Hindlimb muscle (tissue), 1 donor: Measurements from ENCODE around the gene DSCAM. TPM values are rescaled to one million over a fixed set of nuclear protein-coding genes. Genes with fewer than 3 reads are reported as not detected.

ENCODE experiments used
- DNase-seq: peaks from one replicate; pipeline ENCODE4 v3.0.0-alpha.2; 2013
- polyA plus RNA-seq: library from polyadenylated mRNA; unstranded; fragments of 120-200 nt; gene quantifications from one replicate; pipeline ENCODE4 v1.2.1, GENCODE V29; 2013; ENCODE audit not compliant: insufficient read length

The DSCAM gene
- polyA plus RNA-seq, 1 donor, result 2.0 TPM

DNA sequence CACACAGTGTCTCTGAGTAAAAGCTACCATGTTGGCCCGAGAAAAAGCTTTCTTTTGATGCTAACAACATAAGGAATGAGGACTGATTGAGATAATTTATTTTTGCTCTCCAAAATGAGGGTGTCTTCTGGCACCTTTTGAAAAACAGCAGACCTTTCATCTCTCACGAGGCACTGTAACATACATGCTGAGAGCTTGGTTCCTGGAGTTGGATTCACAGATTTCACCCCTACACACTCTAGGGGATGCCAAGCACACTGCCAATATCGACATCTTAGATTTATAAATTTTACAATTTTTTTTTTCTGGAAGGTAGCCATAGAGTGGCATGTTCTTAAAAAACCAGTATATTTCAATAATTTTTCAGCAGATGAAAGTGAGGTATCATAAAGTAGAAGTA is 408.3 kb downstream of the DSCAM start:
- DNase-seq, result no peak

- no peak for DNase-seq
Measured at GRCh38 chr21:40436261-40436660, 410.7 kb downstream of the DSCAM start.

GRCh38 chr21:40433538-40433937 is 413.4 kb downstream of the DSCAM start:
- DNase-seq, result no peak

- no peak for DNase-seq
Measured at GRCh38 chr21:40425981-40426380, 421.0 kb downstream of the DSCAM start.

DNA sequence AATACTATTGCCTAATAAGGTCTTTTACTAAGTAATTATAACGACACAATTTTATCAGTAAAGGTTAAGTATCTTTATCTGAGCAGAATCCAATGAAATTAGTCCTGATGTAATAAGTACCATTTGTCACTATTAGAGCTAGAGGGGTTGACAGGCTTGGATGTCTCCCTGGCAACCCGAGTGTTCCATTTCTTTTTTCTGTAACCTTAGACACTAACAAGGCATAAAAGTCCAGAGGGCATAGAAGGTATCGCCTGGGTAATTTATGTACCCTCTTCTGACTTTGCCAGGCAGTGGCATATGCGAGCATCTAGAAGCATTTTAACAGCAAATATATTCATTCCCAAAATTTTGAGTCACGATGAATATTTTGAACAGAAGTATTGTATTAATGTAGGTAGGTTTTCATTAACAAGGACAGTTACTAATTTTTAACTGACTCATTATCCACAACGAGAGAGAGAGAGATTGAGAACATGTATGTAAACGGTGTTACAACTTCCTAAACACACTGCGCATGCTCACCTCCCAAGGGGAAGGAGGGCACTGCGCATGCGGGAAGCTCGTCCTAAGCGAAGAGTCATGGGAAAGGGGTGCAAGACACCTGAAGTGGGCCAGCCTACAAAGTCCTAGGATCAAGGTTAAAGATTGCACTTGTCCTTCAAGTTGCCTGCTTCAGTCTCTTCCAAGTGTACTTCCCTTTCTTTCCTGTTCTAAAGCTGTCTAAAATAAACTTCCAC is 423.9 kb downstream of the DSCAM start:
- DNase-seq, result no peak

DNA sequence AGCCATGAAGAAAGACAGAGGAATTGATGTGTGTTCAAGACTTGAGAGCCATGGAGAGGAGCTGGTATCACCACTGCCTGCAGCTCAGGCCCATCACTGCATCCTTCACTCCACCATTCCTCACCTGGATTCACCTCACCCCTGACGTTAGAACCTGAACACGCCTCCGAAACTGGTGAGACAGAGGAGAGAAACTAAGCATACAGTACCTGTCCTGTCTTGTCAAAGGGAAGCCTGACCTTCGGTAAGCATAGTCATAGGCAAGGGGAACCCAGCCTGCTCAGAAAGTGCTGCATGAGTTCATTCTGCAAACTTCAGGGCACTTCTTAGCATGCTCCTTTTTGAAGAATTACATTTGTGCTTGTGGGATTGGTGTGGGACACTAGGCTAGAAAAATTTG is 425.8 kb downstream of the DSCAM start:
- DNase-seq, result no peak

GRCh38 chr21:40416572-40416971 is 430.4 kb downstream of the DSCAM start:
- DNase-seq, result no peak

- DNase-seq, result no peak
Measured at GRCh38 chr21:40408561-40408960, 438.4 kb downstream of the DSCAM start.

DNA sequence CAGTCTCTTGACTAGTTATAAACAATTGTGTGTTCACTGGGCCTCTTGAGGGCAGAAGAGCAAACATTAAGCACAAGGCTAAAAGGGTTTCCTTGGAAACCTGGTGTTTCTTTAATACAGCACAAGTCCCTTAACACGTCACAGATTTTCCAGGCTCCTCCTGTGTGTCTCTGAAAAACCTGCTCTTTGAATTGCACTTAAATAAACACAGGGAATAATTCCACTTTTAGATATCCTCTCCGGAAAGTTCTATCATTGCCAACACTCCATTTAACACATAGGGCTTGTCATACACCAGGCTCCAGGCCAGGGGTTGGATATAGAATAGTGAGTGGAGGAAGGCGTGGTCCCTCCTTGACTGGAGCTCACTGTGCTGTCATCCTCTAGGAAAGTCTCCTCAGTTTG is 442.6 kb downstream of the DSCAM start:
- peak; percentile 81 for DNase-seq

DNA sequence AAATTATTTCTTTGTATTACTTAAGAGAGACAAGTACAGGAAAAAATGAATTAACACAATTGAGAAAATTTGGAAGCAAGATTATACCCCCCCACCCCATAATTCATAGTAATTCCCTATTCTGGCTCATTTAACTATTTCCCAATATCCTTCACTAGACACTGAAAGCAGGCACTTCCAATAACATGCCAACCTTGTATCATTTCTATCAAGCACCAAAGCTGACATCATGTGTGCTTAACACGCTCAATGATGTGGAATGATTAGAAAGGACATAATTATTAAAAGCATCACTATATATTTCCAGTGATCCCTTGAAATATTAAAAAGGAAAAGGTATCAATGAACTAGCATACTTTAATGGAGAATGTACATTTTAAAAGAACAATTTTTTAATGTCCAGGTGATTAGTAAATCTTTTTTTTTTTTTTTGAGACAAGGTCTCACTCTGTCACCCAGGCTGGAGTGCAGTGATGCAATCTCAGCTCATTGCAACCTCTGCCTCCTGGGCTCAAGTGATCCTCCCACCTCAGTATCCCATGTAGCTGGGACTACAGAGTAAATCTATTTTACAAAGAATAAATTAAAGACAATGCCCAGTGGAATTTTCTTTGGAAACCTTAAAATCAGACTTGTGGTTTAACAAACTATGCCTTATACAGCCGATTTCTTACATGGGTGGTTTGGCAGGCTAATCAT is 443.9 kb downstream of the DSCAM start:
- DNase-seq, result no peak

- no peak for DNase-seq
Measured at GRCh38 chr21:40395732-40396131, 451.2 kb downstream of the DSCAM start.

DNA sequence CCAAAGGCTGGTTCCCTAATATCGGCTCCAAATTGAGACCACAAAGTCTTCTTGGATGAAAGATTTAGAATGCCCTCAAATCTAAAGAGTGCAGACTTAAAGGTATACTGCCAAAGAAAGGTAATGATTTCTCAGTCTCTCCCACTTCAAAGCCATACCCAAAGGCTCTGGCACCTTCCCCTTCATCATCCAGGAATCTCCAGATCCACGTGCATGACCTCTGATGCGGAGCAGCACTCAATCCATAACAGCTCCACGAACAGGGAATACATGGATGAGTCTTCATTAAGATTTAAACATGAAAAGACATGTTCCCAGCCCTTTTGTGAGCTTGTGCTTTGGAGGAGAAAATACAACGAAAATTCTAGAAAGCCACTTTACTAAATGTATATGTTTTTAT is 453.9 kb downstream of the DSCAM start:
- no peak for DNase-seq

GRCh38 chr21:40388046-40388445 is 458.9 kb downstream of the DSCAM start:
- no peak for DNase-seq

DNA sequence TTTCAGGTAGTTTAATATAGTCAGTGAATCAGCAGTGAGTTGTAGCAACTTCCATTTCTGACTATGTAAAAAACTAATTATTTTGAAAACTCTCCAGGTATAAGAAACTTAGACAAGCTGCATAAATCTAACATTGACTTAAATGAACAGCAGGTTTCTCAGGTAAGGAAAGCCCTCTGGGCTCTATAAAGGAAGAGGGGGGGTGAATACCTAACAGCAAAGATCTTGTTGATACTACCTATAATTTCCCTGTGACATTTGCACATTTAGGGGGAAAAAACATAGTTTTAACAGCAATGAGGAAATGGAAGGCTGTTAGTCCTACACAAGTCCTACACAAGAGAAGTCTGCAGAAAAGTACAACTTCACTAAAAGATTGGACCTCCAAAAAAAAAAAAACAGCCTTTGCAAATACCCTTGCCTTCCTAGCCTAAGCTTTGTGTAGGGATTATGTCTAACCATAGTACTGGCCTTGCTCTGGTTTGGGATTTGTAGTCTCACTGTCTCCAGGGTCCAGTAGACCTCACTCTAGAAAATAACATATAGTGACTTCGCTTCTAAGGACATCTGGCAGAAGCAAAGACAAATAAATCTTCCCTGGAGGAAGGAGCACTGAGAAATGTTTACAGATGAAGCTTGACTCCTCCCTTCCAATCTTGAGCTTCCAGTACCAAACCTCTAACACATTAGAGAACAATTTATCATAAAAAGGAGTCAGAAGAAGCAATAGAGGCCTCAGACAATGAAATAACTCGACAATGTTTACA is 459.8 kb downstream of the DSCAM start:
- DNase-seq, result no peak

GRCh38 chr21:40386294-40386911 is 460.6 kb downstream of the DSCAM start:
- peak; percentile 43 for DNase-seq

DNA sequence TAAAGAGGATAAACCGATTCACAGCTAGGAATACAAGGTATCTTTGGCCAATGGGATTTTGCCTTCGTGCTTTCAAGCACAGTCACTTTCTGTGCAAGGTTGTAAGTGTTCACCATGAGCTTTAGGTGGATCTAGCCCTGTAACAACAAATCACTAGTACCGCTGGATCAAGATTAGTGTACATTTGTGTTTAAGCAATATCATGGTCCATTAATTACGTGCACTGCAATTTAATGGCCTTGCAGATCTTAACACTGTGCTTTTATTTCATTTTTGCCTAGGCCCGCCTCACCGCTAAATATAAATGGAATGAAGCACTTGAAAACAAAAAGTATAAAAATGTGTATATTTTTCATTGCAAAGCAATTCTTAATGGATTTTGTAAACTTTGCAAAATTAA is 461.1 kb downstream of the DSCAM start:
- DNase-seq, result no peak

GRCh38 chr21:40383951-40384350 is 463.0 kb downstream of the DSCAM start:
- DNase-seq, result no peak

DNA sequence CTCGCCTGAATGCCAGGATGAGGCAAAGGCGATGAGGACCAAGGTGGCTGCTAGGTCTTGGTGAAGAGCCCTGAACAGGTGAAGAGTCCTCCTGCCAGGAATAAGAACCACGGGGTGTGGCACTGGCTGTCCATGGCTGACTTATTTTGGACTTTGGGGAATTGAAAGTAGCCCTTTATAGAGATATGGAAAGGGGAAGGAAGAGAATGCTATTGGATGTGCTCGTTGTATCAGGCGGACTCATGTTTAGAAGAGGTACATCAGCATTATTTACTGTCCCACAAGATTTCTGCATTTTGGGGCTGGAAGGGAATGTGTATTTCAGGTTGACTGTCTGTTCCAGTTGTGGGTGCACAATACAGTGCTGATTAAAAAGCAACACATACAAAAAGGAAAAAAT is 465.8 kb downstream of the DSCAM start:
- no peak for DNase-seq

DNA sequence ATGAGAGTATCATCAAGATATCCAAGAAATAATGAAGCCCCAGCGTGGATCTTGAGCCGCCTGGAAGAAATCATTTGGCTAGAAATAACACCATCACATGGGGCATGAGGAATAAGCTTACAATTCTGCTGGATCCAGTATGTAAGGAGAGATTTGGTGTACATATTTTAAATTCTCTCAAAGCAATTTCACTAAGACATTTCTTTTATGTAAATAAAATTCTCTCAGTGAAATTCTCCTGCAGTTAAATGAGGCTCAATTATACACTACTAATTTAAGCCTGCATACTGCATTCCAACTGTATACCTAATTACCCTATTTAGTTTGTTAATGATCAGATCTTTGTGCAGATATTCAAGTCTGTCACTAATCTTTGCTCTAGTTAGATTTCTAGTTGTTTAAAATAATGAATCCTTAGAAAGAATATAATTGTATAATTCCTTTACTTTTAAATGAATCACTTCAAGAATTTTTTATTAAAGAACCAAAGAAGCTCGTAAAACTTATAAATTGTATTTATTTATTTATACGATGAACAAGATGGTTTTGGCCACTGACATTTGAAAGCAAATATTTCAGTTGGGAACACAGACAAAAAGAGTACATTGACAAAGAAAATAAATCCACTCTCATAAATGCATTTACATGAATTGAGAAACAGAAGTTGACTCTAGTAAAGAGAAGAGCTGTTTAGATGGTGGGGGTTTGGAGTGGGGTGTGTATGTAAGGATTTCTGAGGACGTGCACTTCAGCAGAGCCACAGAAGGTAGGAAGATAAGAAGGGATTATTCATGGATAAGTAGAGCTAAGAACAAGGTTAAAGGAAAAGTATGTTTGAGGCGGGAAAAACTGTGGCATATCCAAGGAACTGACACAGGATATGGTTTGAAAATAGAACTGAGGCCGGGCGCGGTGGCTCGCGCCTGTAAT is 466.8 kb downstream of the DSCAM start:
- DNase-seq, result no peak

DNA sequence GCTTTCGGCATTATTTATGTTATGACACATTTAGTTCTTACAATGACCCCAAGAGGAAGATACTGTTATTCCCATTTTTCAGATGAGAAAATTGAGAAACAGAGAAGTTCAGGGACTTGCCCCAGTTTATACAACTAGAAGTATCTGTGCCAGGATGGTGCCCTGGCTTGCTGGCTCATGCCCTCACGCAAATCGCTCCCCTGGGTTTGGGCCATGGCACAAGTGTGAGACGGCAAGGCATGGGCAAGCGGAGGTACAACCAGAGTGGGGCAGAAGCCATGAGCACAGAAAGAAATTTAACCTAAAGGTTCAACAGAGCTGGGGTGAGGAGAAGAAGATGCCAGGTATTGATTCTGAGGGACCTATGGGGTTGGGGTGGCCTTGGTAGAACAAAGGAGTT is 469.8 kb downstream of the DSCAM start:
- no peak for DNase-seq

DNA sequence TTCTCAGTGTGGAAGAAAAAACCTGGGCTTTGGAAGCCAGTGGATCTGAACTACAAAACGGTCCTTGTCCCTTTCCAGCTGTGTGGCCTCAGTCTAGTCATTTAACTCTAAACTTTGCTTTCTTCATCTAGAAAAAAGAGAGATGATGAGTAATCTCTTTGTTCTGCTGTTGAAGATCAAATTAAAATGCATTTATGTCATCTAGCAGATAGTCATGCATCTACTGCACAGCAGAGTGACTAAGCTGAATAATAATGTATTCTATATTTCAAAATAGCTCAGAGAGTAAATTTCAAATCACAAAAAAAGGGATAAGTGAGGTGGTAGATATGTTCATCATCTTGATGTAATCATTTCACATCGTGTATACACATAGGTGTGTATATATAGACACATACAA is 473.2 kb downstream of the DSCAM start:
- no peak for DNase-seq

GRCh38 chr21:40372506-40372905 is 474.5 kb downstream of the DSCAM start:
- DNase-seq, result no peak
